ENCODE data around the gene PRKAG1. TPM values are rescaled to one million over a fixed set of nuclear protein-coding genes. Genes with fewer than 3 reads are reported as not detected.

PRKAG1 gene
- total and polyA plus RNA-seq, 7 experiments from 2014 or later, result 34.0 to 74.4 (median 49.6) TPM

DNA sequence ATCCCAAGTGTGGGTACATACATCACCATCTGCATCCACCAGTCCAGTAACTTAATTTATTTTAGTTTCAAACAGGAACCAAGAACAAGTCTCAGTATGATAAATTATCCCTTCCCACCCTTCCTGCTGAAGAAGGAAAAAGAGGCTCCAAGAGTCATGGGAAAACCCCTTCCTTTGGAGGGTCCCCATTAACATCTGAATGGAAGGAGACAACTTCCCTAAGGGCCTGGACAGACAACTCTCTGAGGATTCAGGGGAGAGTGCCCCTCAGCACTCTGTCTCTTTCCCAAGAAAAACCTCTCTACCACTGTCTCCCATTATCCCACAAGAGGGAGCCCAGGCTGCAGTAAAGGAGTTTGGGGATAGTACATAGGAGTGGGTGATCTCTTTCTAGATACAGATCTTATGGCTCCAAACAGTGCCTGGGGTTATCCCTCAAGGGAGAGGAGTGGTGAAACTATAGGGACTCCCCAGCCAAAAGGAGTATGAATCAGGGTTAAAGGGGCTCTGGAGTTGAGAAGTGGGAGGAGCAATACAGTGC is 53.2 kb downstream of the PRKAG1 start:
- H3K4me3 Mint-ChIP-seq, result no peak overlapping the region
- H3K27ac Mint-ChIP-seq, result no peak overlapping the region

DNA sequence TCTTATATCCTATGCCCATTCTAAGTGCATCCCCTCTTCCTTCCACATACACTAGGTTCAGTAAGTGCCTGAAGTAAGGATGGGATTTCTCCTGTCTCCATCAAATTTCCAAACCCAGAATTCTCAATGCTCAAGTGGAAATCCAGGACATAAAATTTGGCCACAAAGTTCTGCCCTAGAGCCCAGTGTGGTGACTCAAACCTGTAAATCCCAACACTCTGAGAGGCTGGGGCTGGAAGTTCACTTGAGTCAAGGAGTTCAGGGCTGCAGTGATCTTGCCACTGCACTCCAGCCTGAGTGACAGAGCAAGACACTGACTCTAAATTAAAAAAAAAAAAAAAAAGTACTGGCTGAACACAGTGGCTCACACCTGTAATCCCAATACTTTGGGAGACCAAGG is 56.8 kb downstream of the PRKAG1 start:
- ChIA-PET CTCF (interaction anchor here (0.6 kb wide), 1 partner anchor 22 kb away, joined by 4 read pairs; no protein-coding TSS in a partner anchor), POLR2A (no interaction called here)
- intact Hi-C loops (cut with micrococcal nuclease), result no loop called here
- H3K27me3 Mint-ChIP-seq, result peaks cover 0 to 53% (median 5%) of the 10 kb centered on the region in 5 donors
- H3K27ac ChIP-seq (ENCODE audit: low read depth, low read length), result no peak overlapping the region
- ATAC-seq, result no peak
- peaks cover 0 to 5% (median 0%) of the 10 kb centered on the region in 3 experiments for H3K36me3 ChIP-seq (ENCODE audit: control insufficient read depth in 2 of 3, insufficient read depth in 3 of 3, low read length in 3 of 3)
- H3K4me3 ChIP-seq (ENCODE audit: low read length), result no peak overlapping the region
- no peak overlapping the region for H3K27ac Mint-ChIP-seq
- H3K4me3 Mint-ChIP-seq, result no peak overlapping the region
- peaks cover 0 to 1% (median 0%) of the 10 kb centered on the region in 5 donors for H3K36me3 Mint-ChIP-seq
- H3K9me3 Mint-ChIP-seq, result no peaks in the 10 kb centered on the region
- H3K27me3 ChIP-seq (ENCODE audit: control insufficient read depth in 2 of 2, insufficient read depth in 2 of 2, low read length in 2 of 2), result no peaks in the 10 kb centered on the region
- H3K9me3 ChIP-seq (ENCODE audit: control insufficient read depth in 2 of 3, low read length in 3 of 3), result no peaks in the 10 kb centered on the region
- peaks cover 5 to 6% of the 10 kb centered on the region in 2 donors for H3K4me1 ChIP-seq (ENCODE audit: control insufficient read depth in 2 of 2, insufficient read depth in 2 of 2, low read length in 2 of 2)
- peaks cover 0 to 15% (median 11%) of the 10 kb centered on the region in 7 donors for H3K4me1 Mint-ChIP-seq
- DNase-seq, result no peak

More for the DNA sequence above, 53.2 kb downstream of the PRKAG1 start:
- CTCF ChIA-PET, result interaction anchor here (0.5 kb wide), 1 partner anchor 24 kb away, joined by 3 read pairs; no protein-coding TSS in a partner anchor
- Histone ChIP-seq H3K9me3 (ENCODE audit: control insufficient read depth in 2 of 3, low read length in 3 of 3) (no peaks in the 10 kb centered on the region), H3K4me3 (ENCODE audit: low read length) (no peak overlapping the region), H3K36me3 (ENCODE audit: control insufficient read depth in 2 of 3, insufficient read depth in 3 of 3, low read length in 3 of 3) (no peaks in the 10 kb centered on the region), H3K4me1 (ENCODE audit: control insufficient read depth in 2 of 2, insufficient read depth in 2 of 2, low read length in 2 of 2) (peaks cover 5 to 16% of the 10 kb centered on the region in 2 donors), H3K27me3 (ENCODE audit: control insufficient read depth in 2 of 2, insufficient read depth in 2 of 2, low read length in 2 of 2) (peaks cover 0 to 2% of the 10 kb centered on the region in 2 donors), H3K27ac (ENCODE audit: low read depth, low read length) (no peak overlapping the region)
- Mint-ChIP-seq H3K36me3 (no peaks in the 10 kb centered on the region), H3K4me1 (peaks cover 0 to 14% (median 2%) of the 10 kb centered on the region in 7 donors), H3K27me3 (peaks cover 0 to 62% (median 5%) of the 10 kb centered on the region in 5 donors), H3K9me3 (no peaks in the 10 kb centered on the region)
- ATAC-seq, result no peak
- POLR2A ChIA-PET, result no interaction called here
- no peak for DNase-seq
- intact Hi-C loops (cut with micrococcal nuclease), result no loop called here

DNA sequence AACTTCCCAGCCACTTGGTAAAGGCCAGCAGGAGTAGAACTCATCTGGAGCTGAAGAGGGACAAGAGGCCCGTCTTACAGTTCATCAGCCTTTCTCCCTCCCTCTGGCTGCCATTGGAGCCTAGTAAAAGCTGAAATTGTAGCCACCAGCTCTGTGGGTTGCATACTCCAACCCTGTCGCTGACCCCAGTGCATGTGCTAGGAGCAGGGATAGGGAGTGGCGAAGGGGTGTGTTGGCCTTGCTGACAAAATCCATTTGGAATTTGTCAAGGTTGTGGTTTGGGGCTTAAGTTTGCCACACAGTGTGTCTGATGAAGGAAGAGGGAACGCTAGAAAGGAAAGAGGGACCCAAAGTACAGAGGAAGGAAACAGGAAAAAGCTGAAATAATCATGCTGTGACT is 57.2 kb downstream of the PRKAG1 start:
- Histone ChIP-seq H3K27me3 (ENCODE audit: control insufficient read depth in 2 of 2, insufficient read depth in 2 of 2, low read length in 2 of 2) (no peaks in the 10 kb centered on the region), H3K36me3 (ENCODE audit: control insufficient read depth in 2 of 3, insufficient read depth in 3 of 3, low read length in 3 of 3) (peaks cover 0 to 5% (median 0%) of the 10 kb centered on the region in 3 experiments), H3K4me1 (ENCODE audit: control insufficient read depth in 2 of 2, insufficient read depth in 2 of 2, low read length in 2 of 2) (peaks cover 8% of the 10 kb centered on the region in 2 donors), H3K4me3 (ENCODE audit: low read length) (no peak overlapping the region), H3K27ac (ENCODE audit: low read depth, low read length) (no peak overlapping the region), H3K9me3 (ENCODE audit: control insufficient read depth in 2 of 3, low read length in 3 of 3) (no peaks in the 10 kb centered on the region)
- no peaks in the 10 kb centered on the region for H3K9me3 Mint-ChIP-seq
- ATAC-seq (no peak), DNase-seq (no peak)
- POLR2A ChIA-PET, result no interaction called here
- peaks cover 0 to 50% (median 5%) of the 10 kb centered on the region in 5 donors for H3K27me3 Mint-ChIP-seq
- H3K27ac Mint-ChIP-seq, result no peak overlapping the region
- peaks cover 0 to 1% (median 0%) of the 10 kb centered on the region in 5 donors for H3K36me3 Mint-ChIP-seq
- CTCF ChIA-PET, result no interaction called here
- H3K4me1 Mint-ChIP-seq, result peaks cover 0 to 20% (median 16%) of the 10 kb centered on the region in 7 donors
- intact Hi-C loops (cut with micrococcal nuclease), result no loop called here
- H3K4me3 Mint-ChIP-seq, result no peak overlapping the region

DNA sequence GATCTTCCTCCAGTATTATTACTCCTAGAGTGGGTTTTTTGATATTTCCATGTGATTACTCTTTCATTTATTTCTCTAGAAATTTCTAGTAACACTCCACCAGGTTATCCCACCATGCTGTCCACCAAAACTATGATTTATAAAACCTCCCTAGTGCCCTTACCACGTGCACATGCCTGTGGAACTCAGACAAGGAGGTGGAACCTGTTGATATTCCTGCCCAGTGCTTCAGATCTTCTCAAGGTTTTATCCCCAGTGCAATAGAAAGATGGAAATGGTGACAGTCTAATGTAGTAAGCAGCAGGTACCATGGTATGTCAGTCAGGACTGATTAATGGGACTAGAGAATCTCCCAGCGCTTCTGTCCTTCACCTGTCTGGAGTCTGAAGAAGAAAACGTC is 57.7 kb downstream of the PRKAG1 start:
- Histone ChIP-seq H3K27ac (ENCODE audit: low read depth, low read length) (no peak overlapping the region), H3K9me3 (ENCODE audit: control insufficient read depth in 2 of 3, low read length in 3 of 3) (no peaks in the 10 kb centered on the region), H3K27me3 (ENCODE audit: control insufficient read depth in 2 of 2, insufficient read depth in 2 of 2, low read length in 2 of 2) (no peaks in the 10 kb centered on the region), H3K4me3 (ENCODE audit: low read length) (no peak overlapping the region), H3K36me3 (ENCODE audit: control insufficient read depth in 2 of 3, insufficient read depth in 3 of 3, low read length in 3 of 3) (peaks cover 0 to 5% (median 0%) of the 10 kb centered on the region in 3 experiments), H3K4me1 (ENCODE audit: control insufficient read depth in 2 of 2, insufficient read depth in 2 of 2, low read length in 2 of 2) (peaks cover 13% of the 10 kb centered on the region in 2 donors)
- ChIA-PET CTCF (no interaction called here), POLR2A (no interaction called here)
- Mint-ChIP-seq H3K27me3 (peaks cover 0 to 47% (median 5%) of the 10 kb centered on the region in 5 donors), H3K36me3 (peaks cover 0 to 5% (median 0%) of the 10 kb centered on the region in 5 donors), H3K9me3 (no peaks in the 10 kb centered on the region), H3K27ac (no peak overlapping the region), H3K4me3 (no peak overlapping the region), H3K4me1 (peaks cover 4 to 25% (median 21%) of the 10 kb centered on the region in 7 donors)
- intact Hi-C loops (cut with micrococcal nuclease), result no loop called here
- ATAC-seq (no peak), DNase-seq (no peak)

DNA sequence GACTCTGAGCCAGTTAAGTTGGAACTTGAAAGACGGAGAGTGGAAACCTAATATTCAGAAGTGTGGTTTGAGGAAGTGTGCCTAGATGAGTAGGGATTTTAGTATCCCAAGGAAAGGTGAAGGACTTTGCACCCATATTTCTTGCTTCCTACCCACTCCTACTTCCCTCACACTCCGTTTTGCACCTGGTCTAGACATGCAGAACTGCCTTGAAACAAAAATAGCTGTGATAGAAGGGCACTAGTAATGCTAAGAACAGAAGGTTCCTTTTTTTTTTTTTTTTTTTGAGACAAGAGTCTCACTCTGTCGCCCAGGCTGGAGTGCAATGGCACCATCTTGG is 60.6 kb downstream of the PRKAG1 start:
- Histone ChIP-seq H3K4me1 (ENCODE audit: control insufficient read depth in 2 of 2, insufficient read depth in 2 of 2, low read length in 2 of 2) (peaks cover 17 to 22% of the 10 kb centered on the region in 2 donors), H3K9me3 (ENCODE audit: control insufficient read depth in 2 of 3, low read length in 3 of 3) (no peaks in the 10 kb centered on the region), H3K27ac (ENCODE audit: low read depth, low read length) (peak overlapping the region; percentile 80), H3K36me3 (ENCODE audit: control insufficient read depth in 2 of 3, insufficient read depth in 3 of 3, low read length in 3 of 3) (peaks cover 0 to 6% (median 0%) of the 10 kb centered on the region in 3 experiments), H3K4me3 (ENCODE audit: low read length) (peak overlapping the region; percentile 86), H3K27me3 (ENCODE audit: control insufficient read depth in 2 of 2, insufficient read depth in 2 of 2, low read length in 2 of 2) (no peaks in the 10 kb centered on the region)
- peak overlapping the region in 7 of 9 donors; percentile 32 to 96 (median 89) for H3K27ac Mint-ChIP-seq
- H3K36me3 Mint-ChIP-seq, result peaks cover 0 to 14% (median 10%) of the 10 kb centered on the region in 5 donors
- peaks cover 0 to 1% (median 0%) of the 10 kb centered on the region in 11 donors for H3K9me3 Mint-ChIP-seq
- H3K4me1 Mint-ChIP-seq, result peaks cover 27 to 50% (median 43%) of the 10 kb centered on the region in 7 donors
- no peak for ATAC-seq
- ChIA-PET CTCF (interaction anchor here (0.6 to 1.9 kb wide), 10 partner anchors 11 to 106 kb away, joined by 3 to 11 read pairs (median 3); partner anchors contain the start of genes DDX23 and WNT1), POLR2A (interaction anchor here (0.6 to 1.8 kb wide), 8 partner anchors 10 to 230 kb away, joined by 3 to 8 read pairs (median 4); partner anchors contain the start of genes DDX23 and FKBP11)
- H3K27me3 Mint-ChIP-seq, result peaks cover 0 to 31% (median 5%) of the 10 kb centered on the region in 5 donors
- intact Hi-C loops (cut with micrococcal nuclease), result loop anchor here in 1 of 2 donors (5.0 kb wide), 1 partner anchor 761 kb away; no protein-coding TSS in a partner anchor
- peak overlapping the region; percentile 90 to 99 (median 96) for H3K4me3 Mint-ChIP-seq
- DNase-seq, result no peak

DNA sequence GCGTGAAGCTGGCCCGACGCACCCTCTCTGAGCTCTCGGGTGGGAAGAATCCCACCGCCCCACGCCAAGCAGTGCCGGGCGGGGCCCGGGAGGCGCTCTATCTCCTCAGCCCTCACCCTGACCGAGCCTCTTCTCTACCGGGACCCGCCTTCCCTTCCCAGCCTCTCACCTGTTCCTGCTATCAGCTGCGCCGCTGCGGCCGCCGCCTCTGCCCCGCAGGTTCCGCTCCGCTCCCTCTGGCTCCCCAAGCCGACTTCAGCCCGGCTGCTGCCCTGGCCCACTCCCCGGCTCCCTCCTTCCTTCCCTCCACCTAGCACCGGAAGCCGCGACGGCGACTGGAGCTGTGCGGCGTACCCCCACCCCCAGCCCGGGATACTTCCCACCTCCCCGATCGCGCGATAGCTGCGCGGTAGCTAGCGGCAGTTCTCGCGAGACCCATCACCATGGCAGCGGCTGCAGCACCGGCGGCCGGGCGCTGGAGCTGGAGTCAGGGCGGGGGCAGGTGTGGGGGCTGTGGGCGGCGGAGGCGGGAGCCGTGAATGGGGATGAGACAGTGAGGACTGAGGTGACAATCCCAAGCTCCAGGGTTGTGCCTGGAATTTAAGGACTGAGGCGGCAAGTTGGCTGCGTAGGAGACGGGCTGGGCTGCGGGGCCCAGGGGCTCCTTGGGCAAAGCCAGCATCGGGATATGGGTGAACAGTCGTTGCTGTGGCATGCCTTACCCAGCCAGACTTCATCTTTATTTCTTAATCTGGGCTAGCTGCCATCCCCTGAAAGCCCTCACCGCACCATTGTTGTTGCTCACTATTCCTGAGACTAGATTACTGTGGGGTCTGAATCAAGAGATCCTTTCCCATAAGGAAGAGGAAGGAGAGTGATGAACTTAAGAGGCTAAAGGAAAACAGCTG is 61.2 kb downstream of the PRKAG1 start, which contains the start of gene ARF3:
ARF3 (minus strand) TSS at position 347 of the 908 bp plus-strand sequence. CDS start 16,392 bp downstream, outside the sequence.
- peak; percentile 84 to 92 (median 91) for DNase-seq
- ATAC-seq, result peak; percentile 96
- Histone ChIP-seq H3K27me3 (ENCODE audit: control insufficient read depth in 2 of 2, insufficient read depth in 2 of 2, low read length in 2 of 2) (no peaks in the 10 kb centered on the region), H3K36me3 (ENCODE audit: control insufficient read depth in 2 of 3, insufficient read depth in 3 of 3, low read length in 3 of 3) (peaks cover 0 to 11% (median 0%) of the 10 kb centered on the region in 3 experiments), H3K4me3 (ENCODE audit: low read length) (peak within 1 kb of the TSS; percentile 86), H3K4me1 (ENCODE audit: control insufficient read depth in 2 of 2, insufficient read depth in 2 of 2, low read length in 2 of 2) (peaks cover 17 to 22% of the 10 kb centered on the region in 2 donors), H3K27ac (ENCODE audit: low read depth, low read length) (peak within 1 kb of the TSS; percentile 80), H3K9me3 (ENCODE audit: control insufficient read depth in 2 of 3, low read length in 3 of 3) (no peaks in the 10 kb centered on the region)
- H3K4me1 Mint-ChIP-seq, result peaks cover 27 to 55% (median 47%) of the 10 kb centered on the region in 7 donors
- H3K9me3 Mint-ChIP-seq, result peaks cover 0 to 1% (median 0%) of the 10 kb centered on the region in 11 donors
- ChIA-PET POLR2A (interaction anchor here (0.7 to 1.8 kb wide), 10 partner anchors 11 to 231 kb away, joined by 3 to 8 read pairs (median 4); partner anchors contain the start of genes DDX23, FKBP11, RND1 and WNT1), CTCF (interaction anchor here (0.6 to 1.9 kb wide), 11 partner anchors 11 to 105 kb away, joined by 3 to 11 read pairs (median 3); partner anchors contain the start of genes DDX23 and WNT1)
- peak within 1 kb of the TSS; percentile 78 to 96 (median 88) for H3K27ac Mint-ChIP-seq
- H3K36me3 Mint-ChIP-seq, result peaks cover 0 to 20% (median 10%) of the 10 kb centered on the region in 5 donors
- H3K27me3 Mint-ChIP-seq, result peaks cover 0 to 29% (median 3%) of the 10 kb centered on the region in 5 donors
- peak within 1 kb of the TSS; percentile 90 to 99 (median 96) for H3K4me3 Mint-ChIP-seq
- intact Hi-C loops (cut with micrococcal nuclease), result loop anchor here (1.0 to 5.0 kb wide), 11 partner anchors 13 to 760 kb away; partner anchors contain the start of genes DDX23 (in 2 of the 2), FKBP11 (in 2 of the 2), WNT1 (in 2 of the 2) and PRKAG1 (in 1 of the 2)
